HG03025 (cell line): ENCODE measurements around the gene ZBTB46.

Source experiments
- ATAC-seq: cut with Tn5 transposase; IDR thresholded peaks from one replicate; pipeline ENCODE4 v1.9.1; 2021; ENCODE audit warnings: mild to moderate bottlenecking, moderate library complexity; ENCODE audit not compliant: unreplicated experiment, low FRiP score

ZBTB46 gene

GRCh38 chr20:63698739-63699465 lies 132.2 kb downstream of the ZBTB46 start:
- no peak for ATAC-seq

DNA sequence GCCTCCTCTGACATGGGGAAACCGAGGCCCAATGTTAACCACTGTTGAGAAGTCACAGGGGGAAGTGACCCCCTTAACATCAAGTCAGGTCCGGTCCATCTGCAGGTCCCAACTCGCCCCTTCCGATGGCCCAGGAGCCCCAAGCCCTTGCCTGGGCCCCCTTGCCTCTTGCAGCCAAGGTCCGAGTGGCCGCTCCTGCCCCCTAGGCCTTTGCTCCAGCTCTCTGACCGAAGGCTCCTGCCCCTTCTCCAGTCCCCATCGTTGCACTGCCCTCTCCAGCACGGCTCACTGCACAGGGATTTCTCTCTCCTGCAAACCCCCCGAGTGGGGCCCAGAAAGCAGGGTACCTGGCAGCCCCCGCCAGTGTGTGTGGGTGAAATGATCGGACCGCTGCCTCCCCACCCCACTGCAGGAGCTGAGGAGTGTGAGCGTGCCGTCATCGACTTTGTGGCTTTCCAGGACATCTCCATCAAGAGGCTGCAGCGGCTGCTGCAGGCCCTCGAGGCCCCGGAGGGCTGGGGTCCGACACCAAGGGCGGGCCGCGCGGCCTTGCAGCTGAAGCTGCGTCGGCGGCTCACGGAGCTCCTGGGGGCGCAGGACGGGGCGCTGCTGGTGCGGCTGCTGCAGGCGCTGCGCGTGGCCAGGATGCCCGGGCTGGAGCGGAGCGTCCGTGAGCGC lies 133.1 kb downstream of the ZBTB46 start:
- no peak for ATAC-seq

DNA sequence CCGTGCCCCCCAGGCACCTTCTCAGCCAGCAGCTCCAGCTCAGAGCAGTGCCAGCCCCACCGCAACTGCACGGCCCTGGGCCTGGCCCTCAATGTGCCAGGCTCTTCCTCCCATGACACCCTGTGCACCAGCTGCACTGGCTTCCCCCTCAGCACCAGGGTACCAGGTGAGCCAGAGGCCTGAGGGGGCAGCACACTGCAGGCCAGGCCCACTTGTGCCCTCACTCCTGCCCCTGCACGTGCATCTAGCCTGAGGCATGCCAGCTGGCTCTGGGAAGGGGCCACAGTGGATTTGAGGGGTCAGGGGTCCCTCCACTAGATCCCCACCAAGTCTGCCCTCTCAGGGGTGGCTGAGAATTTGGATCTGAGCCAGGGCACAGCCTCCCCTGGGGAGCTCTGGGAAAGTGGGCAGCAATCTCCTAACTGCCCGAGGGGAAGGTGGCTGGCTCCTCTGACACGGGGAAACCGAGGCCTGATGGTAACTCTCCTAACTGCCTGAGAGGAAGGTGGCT lies 133.7 kb downstream of the ZBTB46 start:
- no peak for ATAC-seq

- no peak for ATAC-seq
These were observed 134.3 kb downstream of the ZBTB46 start, which contains the start of gene TNFRSF6B for GRCh38 chr20:63696628-63697356. TSS of gene TNFRSF6B (plus strand) at chr20:63696652. CDS start at chr20:63696768, 116 bp downstream.

- ATAC-seq = no peak
These were observed 134.8 kb downstream of the ZBTB46 start for GRCh38 chr20:63696306-63696627.

- no peak for ATAC-seq
These were observed 135.4 kb downstream of the ZBTB46 start for GRCh38 chr20:63695424-63696305.

- no peak for ATAC-seq
These were observed 136.3 kb downstream of the ZBTB46 start for GRCh38 chr20:63694584-63695423.

GRCh38 chr20:63693733-63694583 lies 137.1 kb downstream of the ZBTB46 start:
- ATAC-seq = no peak
